ENCODE measurements around the gene TMEM156. TPM values are rescaled to one million over a fixed set of nuclear protein-coding genes. Genes with fewer than 3 reads are reported as not detected.

TMEM156 gene
- total and polyA plus RNA-seq, 2 donors (not counting 3 experiments of a cell fraction or from before 2014, with no cell fraction given), result 0.39 to 1.00 TPM

- Histone ChIP-seq H3K9me1 (replicated peaks; ENCODE audit: control insufficient read depth, extremely low read depth, insufficient read depth, low read length) (no peaks in the 10 kb centered on the region), H4K20me1 (replicated peaks; ENCODE audit: control insufficient read depth, extremely low read depth, insufficient read depth, low read length) (no peaks in the 10 kb centered on the region), H3K4me3 (replicated peaks in 1 of 3; ENCODE audit: insufficient read depth in 1 of 3, low read depth in 1 of 3, low read length in 3 of 3) (no peak overlapping the region), H2AFZ (ENCODE audit: low read depth, low read length) (no peak overlapping the region), H3K79me2 (ENCODE audit: control insufficient read depth, insufficient read depth, low read length) (no peaks in the 10 kb centered on the region), H3K4me2 (ENCODE audit: insufficient read depth, low read length) (no peak overlapping the region), H3K9me3 (replicated peaks; ENCODE audit: control insufficient read depth, insufficient read depth, low read length) (no peaks in the 10 kb centered on the region), H3K9ac (replicated peaks; ENCODE audit: extremely low read depth, insufficient read depth, low read length) (no peak overlapping the region), H3K36me3 (ENCODE audit: control insufficient read depth in 2 of 2, extremely low read depth in 1 of 2, insufficient read depth in 2 of 2, low read length in 2 of 2) (no peaks in the 10 kb centered on the region), H3K27ac (ENCODE audit: insufficient read depth, low read depth, low read length) (no peak overlapping the region), H3K4me1 (ENCODE audit: control insufficient read depth, extremely low read depth, insufficient read depth, low read length) (peaks cover 6% of the 10 kb centered on the region), H3K27me3 (ENCODE audit: control insufficient read depth in 2 of 2, insufficient read depth in 2 of 2, low read length in 2 of 2) (peaks cover 2 to 15% of the 10 kb centered on the region in 2 experiments)
- FAIRE-seq (no peak), DNase-seq (ENCODE audit: low read depth, low spot score) (no peak)
- CTCF ChIA-PET, result interaction anchor here (5.0 kb wide), 1 partner anchor 183 kb away, joined by 18 read pairs; no protein-coding TSS in a partner anchor
- POLR2A ChIA-PET, result no interaction called here
- TF ChIP-seq GATA2 (IDR thresholded peaks at IDR 0.05; ENCODE audit: insufficient read depth, insufficient read length, low read depth, low read length) (no peak), POLR2AphosphoS5 (IDR thresholded peaks at IDR 0.05; ENCODE audit: insufficient read depth, low read depth, low read length) (no peak), JUN (IDR thresholded peaks at IDR 0.05; ENCODE audit: borderline replicate concordance, insufficient read depth, insufficient read length, low read depth) (no peak), CTCF (IDR thresholded peaks at IDR 0.05; ENCODE audit: extremely low read depth in 1 of 2, insufficient read depth in 1 of 2, low read depth in 1 of 2, low read length in 2 of 2) (no peak), EZH2 (IDR thresholded peaks at IDR 0.05; ENCODE audit: borderline replicate concordance, low read depth, low read length, severe bottlenecking) (no peak), POLR2A (IDR thresholded peaks at IDR 0.05; ENCODE audit: low read depth, low read length) (no peak)
- intact Hi-C loops (cut with micrococcal nuclease) (no loop called here), dilution Hi-C loops (cut with MboI; ENCODE audit: extremely low pct_ligation_motif_present, low sequenced_read_pairs) (no loop called here)
- BruUV-seq (replicated peaks), result no TSS peak
These were observed 80.2 kb downstream of the TMEM156 start for GRCh38 chr4:38952017-38952416.

GRCh38 chr4:38951598-38951997, 80.6 kb downstream of the TMEM156 start:
- intact Hi-C loops (cut with micrococcal nuclease), result no loop called here
- ChIA-PET CTCF (interaction anchor here (5.0 kb wide), 1 partner anchor 184 kb away, joined by 18 read pairs; no protein-coding TSS in a partner anchor), POLR2A (no interaction called here)
- Histone ChIP-seq H3K4me3 (replicated peaks in 1 of 3; ENCODE audit: insufficient read depth in 1 of 3, low read depth in 1 of 3, low read length in 3 of 3) (no peak overlapping the region), H2AFZ (ENCODE audit: low read depth, low read length) (no peak overlapping the region), H3K79me2 (ENCODE audit: control insufficient read depth, insufficient read depth, low read length) (no peaks in the 10 kb centered on the region), H3K4me2 (ENCODE audit: insufficient read depth, low read length) (no peak overlapping the region), H3K27ac (ENCODE audit: insufficient read depth, low read depth, low read length) (no peak overlapping the region), H3K36me3 (ENCODE audit: control insufficient read depth in 2 of 2, extremely low read depth in 1 of 2, insufficient read depth in 2 of 2, low read length in 2 of 2) (no peaks in the 10 kb centered on the region), H3K27me3 (ENCODE audit: control insufficient read depth in 2 of 2, insufficient read depth in 2 of 2, low read length in 2 of 2) (peaks cover 2 to 15% of the 10 kb centered on the region in 2 experiments), H4K20me1 (replicated peaks; ENCODE audit: control insufficient read depth, extremely low read depth, insufficient read depth, low read length) (no peaks in the 10 kb centered on the region), H3K9ac (replicated peaks; ENCODE audit: extremely low read depth, insufficient read depth, low read length) (no peak overlapping the region), H3K4me1 (ENCODE audit: control insufficient read depth, extremely low read depth, insufficient read depth, low read length) (peaks cover 6% of the 10 kb centered on the region), H3K9me3 (replicated peaks; ENCODE audit: control insufficient read depth, insufficient read depth, low read length) (no peaks in the 10 kb centered on the region), H3K9me1 (replicated peaks; ENCODE audit: control insufficient read depth, extremely low read depth, insufficient read depth, low read length) (no peaks in the 10 kb centered on the region)
- TF ChIP-seq MYC (IDR thresholded peaks at IDR 0.05; ENCODE audit: low read depth, low read length) (no peak), JUN (IDR thresholded peaks at IDR 0.05; ENCODE audit: borderline replicate concordance, insufficient read depth, insufficient read length, low read depth) (no peak), GATA2 (IDR thresholded peaks at IDR 0.05; ENCODE audit: insufficient read depth, insufficient read length, low read depth, low read length) (no peak), CTCF (IDR thresholded peaks at IDR 0.05; ENCODE audit: extremely low read depth in 1 of 2, insufficient read depth in 1 of 2, low read depth in 1 of 2, low read length in 2 of 2) (no peak), MAX (IDR thresholded peaks at IDR 0.05; ENCODE audit: insufficient read depth, insufficient read length) (no peak), POLR2AphosphoS5 (IDR thresholded peaks at IDR 0.05; ENCODE audit: insufficient read depth, low read depth, low read length) (no peak), FOS (IDR thresholded peaks at IDR 0.05; ENCODE audit: borderline replicate concordance, insufficient read depth, low read length) (no peak), POLR2A (IDR thresholded peaks at IDR 0.05; ENCODE audit: low read depth, low read length) (no peak), EZH2 (IDR thresholded peaks at IDR 0.05; ENCODE audit: borderline replicate concordance, low read depth, low read length, severe bottlenecking) (no peak)
- BruUV-seq (replicated peaks), result no TSS peak
- dilution Hi-C loops (cut with MboI; ENCODE audit: extremely low pct_ligation_motif_present, low sequenced_read_pairs), result no loop called here
- FAIRE-seq, result no peak
- DNase-seq (ENCODE audit: low read depth, low spot score), result no peak
